HG02759 (cell line): ENCODE results near the gene CHIC2.

Experiments used
- ATAC-seq: cut with Tn5 transposase; IDR thresholded peaks from one replicate; pipeline ENCODE4 v1.9.1; 2021; ENCODE audit warnings: mild to moderate bottlenecking, moderate library complexity; ENCODE audit not compliant: unreplicated experiment

Gene CHIC2

DNA sequence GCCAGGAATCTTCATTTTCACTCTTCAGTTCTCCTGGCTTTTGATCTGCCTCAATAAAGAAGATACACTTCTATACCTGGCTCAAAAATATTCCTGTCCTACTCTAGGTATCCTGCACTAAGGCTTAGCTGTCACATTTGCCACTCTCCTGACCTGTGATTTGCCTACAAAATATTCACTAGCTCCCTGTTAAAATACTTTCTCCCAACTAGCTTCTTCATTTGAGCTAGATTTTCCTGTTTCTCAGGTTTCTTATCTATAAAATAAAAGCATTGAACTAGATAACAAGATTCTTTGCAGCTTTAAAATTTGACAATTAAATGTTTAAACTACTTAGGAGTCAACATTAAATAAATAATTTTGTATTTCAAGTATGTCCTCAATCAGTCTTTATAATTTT is 53.2 kb downstream of the CHIC2 start:
- ATAC-seq: no peak

DNA sequence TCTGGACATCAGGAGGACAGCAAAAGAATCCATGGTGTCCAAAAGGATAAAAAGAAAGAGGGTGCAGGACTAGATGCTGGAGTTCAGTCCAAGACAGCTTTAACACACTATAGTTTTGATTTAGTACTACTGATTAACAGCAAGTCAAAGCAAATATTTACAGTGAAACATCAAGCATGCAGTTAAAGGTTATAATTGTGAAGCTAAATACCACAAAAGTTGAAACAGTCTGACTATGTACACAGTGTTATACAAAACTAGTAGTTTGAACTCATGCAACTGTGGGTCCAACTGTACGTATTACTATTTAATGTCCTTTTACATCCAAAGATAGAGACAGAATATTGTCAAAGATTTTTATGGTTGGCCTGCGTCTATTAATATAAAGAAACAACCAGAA is 57.6 kb downstream of the CHIC2 start:
- ATAC-seq: no peak

DNA sequence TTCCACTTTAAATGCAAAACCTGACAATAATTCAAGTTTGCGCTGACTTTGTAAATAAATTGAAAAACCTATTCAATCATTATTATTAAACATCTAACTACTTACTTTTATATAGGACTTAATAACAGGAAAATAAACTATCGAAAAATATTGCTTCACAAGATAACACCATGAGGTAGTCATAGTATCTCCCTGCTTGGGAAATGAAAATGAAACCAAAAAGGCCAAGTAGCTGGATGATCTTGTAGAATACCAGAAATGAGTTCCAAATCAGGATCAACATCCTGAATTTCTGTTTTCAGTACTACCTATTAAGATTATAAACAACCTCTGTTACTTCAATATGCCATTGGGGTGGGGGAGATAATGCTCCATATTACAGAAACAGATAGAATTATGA is 58.9 kb downstream of the CHIC2 start:
- no peak for ATAC-seq

- ATAC-seq: no peak
Measured at GRCh38 chr4:54004463-54004862, 59.9 kb downstream of the CHIC2 start.

DNA sequence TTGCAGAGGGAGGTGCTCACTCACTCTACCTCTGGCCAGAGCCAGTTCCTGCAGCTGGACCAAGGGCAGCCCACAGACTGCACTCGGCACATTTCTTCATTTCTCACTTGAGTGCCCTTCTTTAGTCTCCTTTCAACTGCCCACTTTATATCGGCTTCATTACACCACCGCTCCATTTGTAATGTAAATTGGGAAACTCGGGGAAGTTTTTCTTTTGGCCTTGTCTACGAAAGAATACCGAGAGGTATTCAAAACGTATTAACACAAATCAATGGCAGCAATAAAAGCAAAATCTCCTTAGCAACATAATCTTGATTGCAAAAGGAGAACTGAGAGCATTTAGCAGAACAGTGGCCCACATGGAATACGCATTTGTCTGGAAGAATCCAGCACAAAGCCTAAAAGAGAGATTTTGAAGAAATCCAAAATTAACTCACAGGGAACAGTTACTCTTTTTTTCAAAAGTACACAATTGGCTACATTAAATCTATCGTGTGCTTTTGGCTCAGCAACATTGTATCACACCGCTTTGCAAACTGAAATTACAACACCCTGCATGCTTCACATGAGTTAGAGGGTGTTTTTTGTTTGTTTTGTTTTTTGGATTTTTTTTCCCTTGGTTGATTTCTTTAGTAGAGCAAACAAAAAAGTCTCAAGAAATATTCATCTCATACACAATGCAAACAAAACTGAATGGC is 62.6 kb downstream of the CHIC2 start:
- ATAC-seq: no peak

GRCh38 chr4:53997898-53998297 is 66.5 kb downstream of the CHIC2 start:
- no peak for ATAC-seq

DNA sequence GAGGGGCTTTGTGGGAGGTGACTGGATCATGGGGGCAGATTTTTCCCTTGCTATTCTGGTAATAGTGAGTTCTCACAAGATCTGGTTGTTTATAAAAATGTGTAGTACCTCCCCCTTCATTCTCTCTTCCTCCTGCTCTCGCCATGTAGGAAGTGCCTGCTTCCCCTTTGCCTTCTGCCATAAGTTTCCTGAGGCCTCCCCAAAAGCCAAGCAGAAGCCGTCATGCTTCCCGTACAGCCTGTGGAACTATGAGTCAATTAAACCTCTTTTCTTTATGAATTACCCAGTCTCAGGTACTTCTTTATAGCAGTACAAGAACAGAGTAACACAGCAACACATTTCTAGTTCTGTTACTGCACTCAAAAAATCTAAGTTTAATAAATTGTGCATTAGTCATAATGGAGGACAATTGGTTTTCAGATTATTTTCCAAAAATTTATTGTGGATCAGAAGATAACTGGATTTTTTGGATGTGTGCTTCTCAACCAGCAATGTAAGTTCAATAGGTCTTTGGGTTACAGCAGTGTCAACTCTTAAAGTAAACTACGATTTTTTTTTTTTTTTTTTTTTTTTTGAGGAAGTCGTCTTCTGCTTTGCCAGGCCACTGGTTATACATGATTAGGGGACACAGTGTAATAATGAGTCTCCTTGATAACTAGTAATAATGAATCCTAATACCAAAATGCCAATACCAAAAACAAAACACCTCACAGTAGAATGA is 69.9 kb downstream of the CHIC2 start:
- no peak for ATAC-seq

- no peak for ATAC-seq
Measured at GRCh38 chr4:53992785-53993184, 71.6 kb downstream of the CHIC2 start.

DNA sequence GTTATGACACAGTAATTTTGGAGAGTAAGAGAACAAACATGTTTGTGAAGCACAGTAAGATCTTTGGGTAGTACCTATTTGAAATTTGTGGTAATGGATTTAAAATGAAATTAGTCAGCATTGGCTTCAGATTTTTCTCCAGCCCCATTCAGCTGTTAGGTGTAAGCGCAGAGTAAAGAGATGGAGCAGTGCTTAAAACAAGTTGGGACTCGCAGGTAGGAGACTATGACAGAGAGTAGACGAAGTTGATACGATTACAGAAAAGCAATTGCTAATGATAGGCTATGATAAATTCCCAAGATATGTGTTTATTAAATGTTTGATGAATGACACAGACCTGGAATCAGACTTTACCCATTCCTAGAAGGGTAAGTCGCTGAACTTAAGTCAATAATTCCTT is 72.6 kb downstream of the CHIC2 start:
- ATAC-seq: no peak

DNA sequence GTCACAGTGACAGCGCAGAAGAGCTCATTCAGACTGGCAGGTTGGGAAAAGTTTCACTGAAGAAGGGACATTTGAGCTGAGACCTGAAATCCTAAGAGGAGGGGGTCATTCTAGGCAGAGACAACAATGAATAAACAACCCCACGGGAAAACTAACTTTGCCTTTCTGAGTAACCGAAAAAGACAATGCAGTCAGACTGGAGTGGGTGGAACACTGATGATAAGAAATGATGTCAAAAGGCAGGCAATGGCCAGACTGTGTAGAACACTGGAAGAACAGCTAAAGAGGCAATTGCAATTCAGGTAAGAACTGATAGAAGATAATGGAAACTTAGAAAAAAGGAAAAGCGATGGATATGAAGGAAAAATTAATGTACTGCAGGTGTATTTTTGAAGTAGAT is 73.8 kb downstream of the CHIC2 start:
- ATAC-seq: no peak

- ATAC-seq: no peak
Measured at GRCh38 chr4:53987761-53988171, 76.6 kb downstream of the CHIC2 start.

DNA sequence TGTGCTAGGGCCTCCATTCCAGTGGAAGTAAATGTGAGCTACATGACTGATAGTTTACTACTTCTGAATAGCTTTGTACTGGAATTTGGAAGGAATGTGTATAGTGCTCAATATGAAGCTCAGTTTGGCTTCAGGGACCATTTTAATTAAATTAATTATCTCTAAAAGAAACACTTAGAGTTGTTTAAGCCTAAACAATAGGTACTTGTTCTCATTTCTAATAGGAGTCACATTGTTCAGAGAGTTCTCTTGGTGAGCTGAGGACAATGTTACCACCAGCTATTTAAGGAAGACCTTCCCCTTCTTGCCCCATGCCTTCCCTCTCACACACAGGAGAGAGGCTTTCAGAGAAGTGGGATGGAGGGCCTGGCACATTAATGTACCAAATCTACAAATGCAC is 78.3 kb downstream of the CHIC2 start:
- ATAC-seq: no peak

- ATAC-seq: no peak
Measured at GRCh38 chr4:53981567-53981966, 82.8 kb downstream of the CHIC2 start.

- no peak for ATAC-seq
Measured at GRCh38 chr4:53981066-53981465, 83.3 kb downstream of the CHIC2 start.

- ATAC-seq: no peak
Measured at GRCh38 chr4:53974561-53974960, 89.8 kb downstream of the CHIC2 start.

GRCh38 chr4:53967986-53968385 is 96.4 kb downstream of the CHIC2 start:
- ATAC-seq: no peak

DNA sequence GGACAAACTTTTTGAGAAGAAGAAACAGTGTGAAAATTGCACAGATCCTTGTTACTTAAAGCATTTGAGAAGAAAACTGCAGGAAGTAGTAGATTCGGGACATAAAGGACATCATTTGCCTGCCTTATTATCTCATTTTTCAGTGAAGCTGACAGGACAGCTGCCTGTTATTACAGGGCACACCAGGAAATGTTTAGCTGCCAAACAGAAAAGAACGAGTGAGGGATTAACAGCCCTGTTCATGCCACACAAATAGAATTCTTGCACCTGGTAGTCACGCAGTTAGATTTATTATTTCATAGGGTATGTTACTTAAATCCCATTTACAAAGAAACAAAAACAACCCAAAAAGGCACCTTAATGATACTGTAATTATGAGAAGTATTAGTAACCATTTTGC is 100.6 kb downstream of the CHIC2 start:
- no peak for ATAC-seq

GRCh38 chr4:53963336-53963735 is 101.1 kb downstream of the CHIC2 start:
- ATAC-seq: no peak

GRCh38 chr4:53962516-53963225 is 101.7 kb downstream of the CHIC2 start:
- ATAC-seq: no peak

DNA sequence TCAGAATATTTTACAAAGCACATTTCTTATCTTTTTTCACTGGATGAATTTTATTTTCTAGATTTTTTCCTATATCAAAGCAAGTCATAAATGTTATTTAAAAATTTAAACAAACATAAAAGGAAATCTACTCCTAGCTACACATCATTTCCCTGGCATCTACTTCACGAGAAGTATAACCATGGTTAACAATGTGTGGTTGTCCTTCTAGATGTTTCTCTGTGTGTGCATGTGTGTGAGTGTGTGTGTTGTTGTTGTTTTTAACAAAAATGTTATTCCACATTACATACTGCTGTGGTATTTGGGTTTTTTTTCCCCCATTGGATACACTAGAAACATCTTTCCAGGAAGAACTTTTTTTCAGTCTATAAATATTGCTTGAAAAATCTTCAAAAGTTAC is 103.1 kb downstream of the CHIC2 start:
- no peak for ATAC-seq

- no peak for ATAC-seq
Measured at GRCh38 chr4:53960843-53961242, 103.6 kb downstream of the CHIC2 start.
